Smooth muscle cell (in vitro differentiated cells): ENCODE measurements around the gene ANAPC15. TPM values are rescaled to one million over a fixed set of nuclear protein-coding genes. Genes with fewer than 3 reads are reported as not detected.

Experiments used
- DNase-seq: peaks from one replicate; lab custom pipeline; 2025; ENCODE audit not compliant: unreplicated experiment; lab: John Stamatoyannopoulos, UW
- H2AFZ ChIP-seq: fragments of 200-600 bp; sonication (generic); 2 replicates; pipeline ENCODE4 v1.6.0; 2016; ENCODE audit warnings: antibody characterized with exemption, low read depth, mild to moderate bottlenecking
- H3F3A ChIP-seq: fragments of 200-600 bp; sonication (generic); 2 replicates; pipeline ENCODE4 v1.6.0; 2017; ENCODE audit warnings: antibody characterized with exemption, low read depth
- H3K27ac ChIP-seq: fragments of 200-600 bp; sonication (generic); 2 replicates; pipeline ENCODE4 v1.5.1; 2016; ENCODE audit warnings: low read depth, mild to moderate bottlenecking
- H3K27me3 ChIP-seq: fragments of 200-600 bp; sonication (generic); 2 replicates; pipeline ENCODE4 v1.6.1; 2016; ENCODE audit warnings: low read depth, mild to moderate bottlenecking
- H3K36me3 ChIP-seq: fragments of 200-600 bp; sonication (generic); 2 replicates; pipeline ENCODE4 v1.5.1; 2016; ENCODE audit warnings: low read depth
- H3K4me1 ChIP-seq: fragments of 200-600 bp; sonication (generic); 2 replicates; pipeline ENCODE4 v1.5.1; 2016; ENCODE audit warnings: low read depth
- H3K4me2 ChIP-seq: fragments of 200-600 bp; sonication (generic); 2 replicates; pipeline ENCODE4 v1.6.0; 2016; ENCODE audit warnings: mild to moderate bottlenecking
- H3K4me3 ChIP-seq: fragments of 200-600 bp; sonication (generic); 2 replicates; pipeline ENCODE4 v1.5.1; 2016; ENCODE audit warnings: mild to moderate bottlenecking
- H3K79me2 ChIP-seq: fragments of 200-600 bp; sonication (generic); 2 replicates; pipeline ENCODE4 v1.6.0; 2016; ENCODE audit warnings: low read depth, mild to moderate bottlenecking
- H3K9ac ChIP-seq: fragments of 200-600 bp; sonication (generic); 2 replicates; pipeline ENCODE4 v1.6.0; 2016; ENCODE audit warnings: low read depth
- H3K9me3 ChIP-seq: fragments of 200-600 bp; sonication (generic); replicated peaks from 2 replicates; pipeline ENCODE4 v1.5.1; 2016; ENCODE audit warnings: low read depth
- H4K20me1 ChIP-seq: fragments of 200-600 bp; sonication (generic); 2 replicates; pipeline ENCODE4 v1.6.0; 2016; ENCODE audit warnings: low read depth
- CTCF ChIP-seq: fragments of 200-600 bp; sonication (generic); IDR thresholded peaks from 2 replicates; pipeline ENCODE4 v1.5.1; 2017; ENCODE audit warnings: borderline replicate concordance, mild to moderate bottlenecking, antibody characterized with exemption; ENCODE audit not compliant: insufficient read depth, poor library complexity, severe bottlenecking
- WGBS: methylation state at CpG from one replicate; pipeline ENCODE4 v1.1.7; 2016; ENCODE audit warnings: low lambda C conversion rate; 5-methylcytosine and 5-hydroxymethylcytosine counted together
- polyA plus RNA-seq: library from polyadenylated mRNA; unstranded; fragments of >200 nt; fragmentation: Nextera tagmentation; extraction: Ambion mirVana; gene quantifications from 2 replicates; pipeline ENCODE4 v1.2.1, GENCODE V29; 2016
- total RNA-seq: library from RNA; depleted of rRNA; stranded (reverse); fragments of >200 nt; gene quantifications from 2 replicates; pipeline ENCODE4 v1.2.3, GENCODE V29; 2014

ANAPC15 gene
- total and polyA plus RNA-seq, 2 experiments from 2014 or later = 12.2 to 51.9 TPM

DNA sequence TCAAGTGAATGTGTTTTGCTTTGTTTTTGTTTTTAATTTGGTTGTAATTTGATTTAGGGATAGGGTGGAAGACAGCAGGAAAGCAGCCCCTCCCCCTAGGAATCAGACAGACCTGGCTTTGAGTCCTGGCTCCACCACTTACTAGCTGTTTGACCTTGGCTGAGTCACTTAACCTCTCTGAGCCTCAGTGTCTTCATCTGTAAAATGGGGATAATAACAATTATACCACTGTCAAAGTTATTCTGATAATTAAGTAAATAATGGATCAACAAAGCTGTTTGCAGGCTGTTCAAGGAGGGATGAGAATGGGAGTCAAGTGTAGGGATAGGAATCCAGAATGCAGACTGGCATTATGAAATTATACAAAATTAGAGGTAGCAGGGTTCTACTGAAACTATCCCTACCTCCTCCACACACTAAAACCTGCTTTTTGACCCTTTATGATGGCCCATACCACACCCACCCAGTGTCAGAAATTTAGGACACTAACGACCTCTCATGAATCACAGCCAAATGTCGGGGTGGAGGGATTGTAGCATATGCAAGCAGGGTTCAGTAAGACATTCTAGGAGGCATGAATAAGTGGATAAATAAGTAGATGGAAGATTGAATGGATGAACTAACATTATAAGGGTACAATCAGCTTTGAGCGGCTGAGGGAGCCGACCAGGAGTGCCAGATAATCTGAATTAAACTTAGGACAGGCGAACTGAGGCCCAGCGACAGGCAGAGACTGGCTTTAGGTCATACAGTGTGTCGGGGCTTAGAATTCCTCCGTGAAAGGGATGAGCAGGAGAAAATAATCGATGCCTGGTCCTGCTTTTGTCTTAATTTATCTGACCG lies 974 bp downstream of the ANAPC15 start:
- peak overlapping the region; percentile 88 for H3K9ac ChIP-seq
- TF ChIP-seq CTCF = no peak
- peak overlapping the region; percentile 93 for H3K27ac ChIP-seq
- no peak for DNase-seq
- H3K4me2 ChIP-seq = peak overlapping the region; percentile 80
- H3K79me2 ChIP-seq = no peaks in the 10 kb centered on the region
- peaks cover 10% of the 10 kb centered on the region for H3F3A ChIP-seq
- 8% methylated on average over 10 of the region's 10 CpGs for WGBS
- H3K27me3 ChIP-seq = no peaks in the 10 kb centered on the region
- H3K4me3 ChIP-seq = peak overlapping the region; percentile 52
- H3K36me3 ChIP-seq = no peaks in the 10 kb centered on the region
- no peaks in the 10 kb centered on the region for H3K9me3 ChIP-seq
- H3K4me1 ChIP-seq = no peaks in the 10 kb centered on the region
- no peaks in the 10 kb centered on the region for H4K20me1 ChIP-seq
- H2AFZ ChIP-seq = peak overlapping the region; percentile 23

GRCh38 chr11:72105888-72106287 lies 6.6 kb downstream of the ANAPC15 start, which contains the start of gene TOMT:
TSS of gene TOMT (plus strand) at chr11:72105924. CDS start at chr11:72105952, 28 bp downstream.
- TF ChIP-seq CTCF = no peak
- Histone ChIP-seq H3K27me3 (no peaks in the 10 kb centered on the region), H3K4me1 (peaks cover 8% of the 10 kb centered on the region), H3F3A (no peaks in the 10 kb centered on the region), H2AFZ (no peak within 1 kb of the TSS), H3K9ac (no peak within 1 kb of the TSS), H3K9me3 (no peaks in the 10 kb centered on the region), H3K79me2 (peaks cover 21% of the 10 kb centered on the region), H3K4me3 (no peak within 1 kb of the TSS), H4K20me1 (no peaks in the 10 kb centered on the region), H3K27ac (no peak within 1 kb of the TSS), H3K36me3 (no peaks in the 10 kb centered on the region), H3K4me2 (no peak within 1 kb of the TSS)
- DNase-seq = no peak
- WGBS = 98% methylated on average over 14 of the region's 14 CpGs

- TF ChIP-seq CTCF = no peak
- DNase-seq = no peak
- Histone ChIP-seq H3K79me2 (peaks cover 37% of the 10 kb centered on the region), H3K4me2 (peak overlapping the region; percentile 80), H3K27me3 (no peaks in the 10 kb centered on the region), H3K4me1 (peaks cover 8% of the 10 kb centered on the region), H3K36me3 (no peaks in the 10 kb centered on the region), H3F3A (no peaks in the 10 kb centered on the region), H3K27ac (peak overlapping the region; percentile 52), H2AFZ (no peak overlapping the region), H4K20me1 (no peaks in the 10 kb centered on the region), H3K9me3 (no peaks in the 10 kb centered on the region), H3K4me3 (peak overlapping the region; percentile 84), H3K9ac (no peak overlapping the region)
- WGBS = 92% methylated on average over 11 of the region's 11 CpGs
Observed at GRCh38 chr11:72103754-72104167, 8.7 kb downstream of the ANAPC15 start.
